ENCODE measurements around the gene RAB6B.

RAB6B gene

DNA sequence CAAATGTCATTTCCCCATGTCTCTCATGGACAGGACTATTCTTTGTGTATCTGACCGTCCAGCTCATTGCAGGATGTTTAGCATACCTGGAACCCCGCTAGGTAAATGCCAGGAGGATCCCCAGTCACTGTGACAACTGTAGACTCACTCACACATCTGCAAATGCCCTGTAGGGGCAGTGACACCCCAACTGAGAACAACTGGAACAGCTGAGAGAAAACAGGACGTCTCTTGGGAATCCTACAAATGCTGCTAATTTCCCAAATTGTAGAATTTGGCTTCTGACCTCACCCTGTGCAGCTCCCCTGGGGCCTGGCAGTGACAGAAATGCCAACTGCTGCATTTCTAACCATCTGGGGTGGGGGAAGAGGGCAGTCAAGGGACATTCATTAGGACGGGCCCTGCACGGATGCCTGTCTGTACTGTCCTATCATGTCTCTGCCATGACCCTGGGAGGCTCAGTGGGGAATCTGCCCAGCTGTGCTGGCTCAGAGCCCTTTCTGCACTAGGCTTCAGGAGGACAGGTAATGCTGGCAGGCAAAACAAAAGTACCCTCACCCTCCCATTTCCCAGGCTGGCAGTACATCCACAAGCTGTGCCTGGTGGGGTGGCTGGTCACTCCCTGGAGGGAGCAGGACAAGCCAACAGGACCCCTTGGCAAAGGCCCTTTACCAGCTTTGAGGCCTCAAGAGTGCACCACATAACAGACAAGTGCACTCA lies 30.4 kb downstream of the RAB6B start:
- no peak overlapping the region for H3K4me3 ChIP-seq (replicated peaks in 1 of 2; ENCODE audit: low read depth in 2 of 2, low read length in 2 of 2)
- TF ChIP-seq, protein P1, sequence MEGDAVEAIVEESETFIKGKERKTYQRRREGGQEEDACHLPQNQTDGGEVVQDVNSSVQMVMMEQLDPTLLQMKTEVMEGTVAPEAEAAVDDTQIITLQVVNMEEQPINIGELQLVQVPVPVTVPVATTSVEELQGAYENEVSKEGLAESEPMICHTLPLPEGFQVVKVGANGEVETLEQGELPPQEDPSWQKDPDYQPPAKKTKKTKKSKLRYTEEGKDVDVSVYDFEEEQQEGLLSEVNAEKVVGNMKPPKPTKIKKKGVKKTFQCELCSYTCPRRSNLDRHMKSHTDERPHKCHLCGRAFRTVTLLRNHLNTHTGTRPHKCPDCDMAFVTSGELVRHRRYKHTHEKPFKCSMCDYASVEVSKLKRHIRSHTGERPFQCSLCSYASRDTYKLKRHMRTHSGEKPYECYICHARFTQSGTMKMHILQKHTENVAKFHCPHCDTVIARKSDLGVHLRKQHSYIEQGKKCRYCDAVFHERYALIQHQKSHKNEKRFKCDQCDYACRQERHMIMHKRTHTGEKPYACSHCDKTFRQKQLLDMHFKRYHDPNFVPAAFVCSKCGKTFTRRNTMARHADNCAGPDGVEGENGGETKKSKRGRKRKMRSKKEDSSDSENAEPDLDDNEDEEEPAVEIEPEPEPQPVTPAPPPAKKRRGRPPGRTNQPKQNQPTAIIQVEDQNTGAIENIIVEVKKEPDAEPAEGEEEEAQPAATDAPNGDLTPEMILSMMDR (IDR thresholded peaks at IDR 0.05; ENCODE audit: low read depth, low read length): peak; percentile 1
- DNase-seq (ENCODE audit: low read depth in 2 of 2): no peak

DNA sequence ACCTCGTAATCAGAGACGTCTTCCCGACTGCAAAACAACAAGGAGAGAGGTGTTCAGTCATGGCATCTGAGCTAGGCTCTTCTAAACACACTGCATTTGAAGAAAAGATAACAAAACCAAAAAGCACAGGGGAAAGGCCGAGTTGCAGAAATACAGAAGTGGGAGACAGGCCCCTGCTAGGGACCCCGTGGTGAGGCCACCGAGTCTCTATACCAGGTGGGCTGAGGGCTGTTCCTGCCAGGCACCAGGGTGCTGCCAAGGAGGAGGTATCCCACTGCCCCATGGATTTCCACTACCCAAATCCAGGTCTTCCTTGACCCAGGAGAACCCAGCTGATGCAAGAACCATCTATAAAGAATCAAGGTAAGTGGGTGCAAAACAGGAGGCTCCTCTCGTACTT lies 31.1 kb downstream of the RAB6B start:
- DNase-seq (ENCODE audit: low read depth in 2 of 2): no peak
- TF ChIP-seq, protein P1 (IDR thresholded peaks at IDR 0.05; ENCODE audit: low read depth, low read length): no peak
- no peak overlapping the region for H3K4me3 ChIP-seq (replicated peaks in 1 of 2; ENCODE audit: low read depth in 2 of 2, low read length in 2 of 2)

GRCh38 chr3:133863911-133864310 lies 31.8 kb downstream of the RAB6B start:
- no peak for DNase-seq (ENCODE audit: low read depth in 2 of 2)
- TF ChIP-seq, protein P1 (IDR thresholded peaks at IDR 0.05; ENCODE audit: low read depth, low read length): no peak
- H3K4me3 ChIP-seq (replicated peaks in 1 of 2; ENCODE audit: low read depth in 2 of 2, low read length in 2 of 2): no peak overlapping the region

DNA sequence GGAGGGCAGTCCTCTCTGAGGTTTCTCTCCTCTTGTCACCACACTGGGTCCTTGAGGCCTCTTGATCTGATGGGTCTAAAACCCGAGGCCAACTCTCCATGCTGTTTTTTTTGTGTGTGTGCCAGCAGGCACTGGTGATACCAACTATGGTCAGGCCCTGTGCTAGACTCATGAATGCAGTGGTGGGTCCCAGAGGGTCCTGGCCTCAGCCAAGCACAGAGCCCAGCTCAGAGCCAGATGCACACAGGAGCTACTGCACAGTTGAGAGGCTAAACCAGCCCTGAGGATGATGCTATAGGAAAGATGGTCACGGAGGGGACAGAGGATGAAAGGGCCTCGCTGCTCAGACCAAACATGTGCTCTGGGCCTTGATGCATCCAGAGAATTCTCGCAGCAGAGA lies 33.5 kb downstream of the RAB6B start:
- TF ChIP-seq, protein P1 (IDR thresholded peaks at IDR 0.05; ENCODE audit: low read depth, low read length): no peak
- H3K4me3 ChIP-seq (replicated peaks in 1 of 2; ENCODE audit: low read depth in 2 of 2, low read length in 2 of 2): no peak overlapping the region
- DNase-seq (ENCODE audit: low read depth in 2 of 2): no peak

DNA sequence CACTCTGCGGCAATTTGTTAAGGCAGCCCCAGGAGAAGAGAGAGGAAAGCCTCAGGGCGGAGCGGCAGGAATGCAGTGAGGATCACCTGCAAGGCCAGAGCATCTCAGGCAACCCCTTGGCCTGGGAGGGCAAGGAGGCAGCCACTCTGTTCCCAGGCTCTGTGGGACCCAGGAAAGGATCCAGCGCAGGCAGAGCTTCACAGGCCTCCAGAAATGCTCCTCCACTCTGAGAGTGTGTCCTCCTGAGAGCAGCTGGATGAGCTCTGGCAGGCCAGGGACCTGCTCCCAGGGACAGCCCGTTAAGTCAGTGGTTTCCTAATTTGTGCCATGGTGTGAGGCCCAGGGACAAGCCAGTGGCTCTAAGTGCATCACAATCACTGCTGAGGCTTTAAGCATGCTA lies 35.2 kb downstream of the RAB6B start:
- DNase-seq (ENCODE audit: low read depth in 2 of 2): no peak
- TF ChIP-seq, protein P1 (IDR thresholded peaks at IDR 0.05; ENCODE audit: low read depth, low read length): no peak
- no peak overlapping the region for H3K4me3 ChIP-seq (replicated peaks in 1 of 2; ENCODE audit: low read depth in 2 of 2, low read length in 2 of 2)

GRCh38 chr3:133859381-133860234 lies 36.1 kb downstream of the RAB6B start:
- TF ChIP-seq, protein P1 (IDR thresholded peaks at IDR 0.05; ENCODE audit: low read depth, low read length): no peak
- no peak overlapping the region for H3K4me3 ChIP-seq (replicated peaks in 1 of 2; ENCODE audit: low read depth in 2 of 2, low read length in 2 of 2)
- DNase-seq (ENCODE audit: low read depth in 2 of 2): no peak

Data from cardiac fibroblast (primary cell).